Embryonic facial prominence (tissue), 1 donor: ENCODE measurements around the gene GATAD2A.
"Not testable (repeated sequence)": the region's sequence is repeated elsewhere in the genome, so short reads cannot be mapped to it uniquely, and the experiment has no call there.

Source experiments
- DNase-seq: peaks from one replicate; pipeline ENCODE4 v3.0.0-alpha.2; 2016; ENCODE audit errors: extremely low spot score

GATAD2A gene

DNA sequence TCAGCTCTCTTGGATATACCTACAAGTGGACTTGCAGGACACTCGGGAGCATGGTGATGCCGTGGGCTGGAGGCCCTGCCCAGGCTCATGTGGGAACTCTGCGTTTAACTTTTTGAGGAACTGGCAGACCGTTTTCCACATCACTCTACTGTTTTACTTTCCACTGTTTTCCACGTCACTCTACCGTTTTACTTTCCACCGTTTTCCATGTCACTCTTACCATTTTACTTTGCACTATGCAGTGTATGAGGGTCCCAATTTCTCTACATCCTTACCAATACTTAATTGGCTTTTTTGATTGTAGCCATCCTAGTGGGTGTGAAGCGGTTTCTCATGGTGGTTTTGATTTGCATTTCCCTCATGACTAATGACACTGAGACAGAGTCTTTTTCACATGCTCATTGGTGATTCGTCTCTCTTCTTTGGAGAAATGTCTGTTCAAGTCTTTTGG is 40.5 kb downstream of the GATAD2A start:
- no peak for DNase-seq

- no peak for DNase-seq
Observed at GRCh38 chr19:19446655-19447437, 41.4 kb downstream of the GATAD2A start.

DNA sequence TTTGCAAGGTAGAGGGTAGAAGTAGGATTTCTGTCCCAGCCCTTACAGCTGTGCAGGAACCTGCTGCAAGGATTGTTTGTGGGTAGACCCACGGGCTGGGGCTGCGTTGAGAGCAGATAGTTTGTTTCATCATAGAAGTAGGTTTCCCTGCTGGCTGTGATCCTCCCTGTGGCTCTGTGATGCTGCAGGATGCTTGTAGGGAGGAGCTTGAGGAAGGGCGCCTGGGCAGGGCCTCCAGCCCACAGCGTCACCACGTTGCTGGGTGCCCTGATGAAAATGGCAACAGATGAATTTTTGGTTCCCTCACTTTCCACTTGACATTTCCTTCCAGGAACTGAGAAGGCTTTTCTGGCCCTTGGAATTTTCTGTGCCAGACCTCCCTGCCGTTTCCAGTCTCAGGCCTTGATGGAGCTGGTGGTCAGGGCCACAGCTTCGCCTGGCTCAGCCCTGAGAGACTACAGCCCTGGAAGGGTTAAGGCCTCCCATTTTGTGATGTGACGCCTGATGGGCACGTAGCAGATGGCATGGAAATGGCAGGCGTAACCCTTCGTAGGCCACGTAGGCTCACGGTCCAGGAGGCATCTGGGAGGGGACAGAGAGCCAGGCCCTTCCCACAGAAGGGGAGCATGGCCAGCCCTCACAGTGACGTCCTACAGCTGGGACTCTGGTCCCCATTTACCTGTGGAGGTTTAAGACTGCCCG is 42.2 kb downstream of the GATAD2A start:
- no peak for DNase-seq

DNA sequence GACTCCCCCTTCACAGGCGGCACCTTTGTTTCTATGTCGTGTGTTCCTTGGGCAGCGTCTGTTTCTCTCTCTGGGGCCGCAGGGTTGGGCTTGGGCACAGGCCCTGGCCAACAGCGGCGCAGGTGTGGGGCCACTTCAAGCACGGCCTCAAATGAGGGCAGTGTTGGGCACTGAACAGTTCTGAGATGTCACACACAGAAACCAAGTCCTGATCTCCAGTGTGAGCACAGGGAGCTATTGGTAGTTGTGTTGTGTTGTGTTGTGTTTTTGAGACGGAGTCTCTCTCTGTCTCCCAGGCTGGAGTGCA is 42.7 kb downstream of the GATAD2A start:
- DNase-seq: no peak

GRCh38 chr19:19451429-19452242 is 46.2 kb downstream of the GATAD2A start:
- DNase-seq: no peak

GRCh38 chr19:19452243-19453124 is 47.0 kb downstream of the GATAD2A start:
- no peak for DNase-seq

DNA sequence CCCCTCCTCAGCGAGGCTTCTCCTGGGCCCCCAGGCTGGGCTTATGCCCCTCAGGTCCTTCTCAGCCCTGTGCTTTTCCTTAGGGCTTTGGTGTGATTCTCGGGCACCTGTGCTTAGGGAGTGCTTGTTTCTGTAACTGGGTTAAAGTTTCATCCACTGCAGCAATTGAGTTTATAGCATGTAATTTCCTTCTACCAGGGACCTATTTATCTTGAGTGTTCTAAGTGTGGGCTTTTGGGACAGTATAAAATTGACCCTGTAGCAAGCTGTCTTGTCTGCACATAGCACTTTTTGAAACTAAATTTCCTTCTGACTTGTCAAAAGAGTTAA is 47.6 kb downstream of the GATAD2A start:
- DNase-seq: no peak

- DNase-seq: not testable (repeated sequence)
Observed at GRCh38 chr19:19455166-19455919, 49.9 kb downstream of the GATAD2A start.

- DNase-seq: no peak
Observed at GRCh38 chr19:19457671-19458070, 52.2 kb downstream of the GATAD2A start.

DNA sequence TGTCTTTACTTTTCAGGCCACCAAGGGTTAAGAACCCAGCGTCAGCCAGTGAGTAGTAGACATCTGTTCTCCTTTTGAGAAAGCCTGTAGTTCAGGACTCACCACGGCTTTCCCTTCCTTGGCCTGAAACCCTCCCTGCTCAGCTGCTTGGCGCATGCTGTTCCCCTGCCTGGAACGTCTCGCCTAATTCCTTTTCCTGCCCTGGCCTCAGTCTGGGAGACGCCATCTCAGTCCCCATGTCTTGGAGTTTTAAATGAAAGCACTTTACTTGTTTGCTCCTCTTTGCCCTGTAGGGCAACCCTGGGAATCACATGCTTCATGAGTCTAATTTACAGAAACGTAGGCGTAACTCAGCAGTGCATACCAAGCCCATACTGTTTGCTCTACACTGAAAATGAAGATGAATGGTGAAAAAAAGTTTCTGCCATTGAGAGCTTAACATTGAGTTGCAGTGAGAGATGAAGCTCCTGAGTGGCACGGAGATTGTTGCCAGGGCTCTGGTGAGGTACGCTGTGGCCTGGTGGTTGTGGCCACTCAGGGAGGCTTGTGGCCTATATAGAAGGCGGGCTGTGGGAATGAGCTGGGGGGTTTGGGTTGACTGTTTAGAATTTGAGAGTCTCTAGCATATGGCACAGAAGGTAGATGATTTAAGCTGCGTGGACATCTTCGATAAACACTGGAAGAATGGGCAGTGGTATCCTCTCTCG is 52.8 kb downstream of the GATAD2A start:
- no peak for DNase-seq

- DNase-seq: no peak
Observed at GRCh38 chr19:19459073-19459472, 53.6 kb downstream of the GATAD2A start.

GRCh38 chr19:19459707-19460251 is 54.3 kb downstream of the GATAD2A start:
- DNase-seq: no peak

- DNase-seq: no peak
Observed at GRCh38 chr19:19460258-19460731, 54.8 kb downstream of the GATAD2A start.

GRCh38 chr19:19460761-19461265 is 55.3 kb downstream of the GATAD2A start:
- no peak for DNase-seq

GRCh38 chr19:19461306-19461670 is 55.8 kb downstream of the GATAD2A start:
- no peak for DNase-seq

- DNase-seq: no peak
Observed at GRCh38 chr19:19461671-19462622, 56.5 kb downstream of the GATAD2A start.

- DNase-seq: no peak
Observed at GRCh38 chr19:19463348-19464117, 58.1 kb downstream of the GATAD2A start.
